HFFc6 (cell line): ENCODE data around the gene SYK. TPM values are rescaled to one million over a fixed set of nuclear protein-coding genes. Genes with fewer than 3 reads are reported as not detected.

Experiments used
- DNase-seq: peaks from one replicate; pipeline ENCODE4 v3.0.0-alpha.2; 2018
- H3K27ac Mint-ChIP-seq: 2 replicates; pipeline ENCODE4 v1.8.0; 2020; ENCODE audit warnings: mild to moderate bottlenecking, mixed read lengths
- H3K27me3 Mint-ChIP-seq: 2 replicates; pipeline ENCODE4 v1.8.0; 2021; ENCODE audit warnings: mild to moderate bottlenecking, moderate library complexity, mixed read lengths; ENCODE audit not compliant: insufficient read depth
- H3K36me3 Mint-ChIP-seq: 2 replicates; pipeline ENCODE4 v1.8.0; 2021; ENCODE audit warnings: low read depth, mixed read lengths
- H3K4me1 Mint-ChIP-seq: 2 replicates; pipeline ENCODE4 v1.8.0; 2020; ENCODE audit warnings: low read depth, mixed read lengths
- H3K4me3 Mint-ChIP-seq: 2 replicates; pipeline ENCODE4 v1.8.0; 2020; ENCODE audit warnings: mild to moderate bottlenecking, moderate library complexity, mixed read lengths
- H3K9me3 Mint-ChIP-seq: 2 replicates; pipeline ENCODE4 v1.8.0; 2020; ENCODE audit warnings: mild to moderate bottlenecking, mixed read lengths
- total RNA-seq, 6 experiments: library from RNA; stranded (reverse); fragmentation: NEBNext Ultra II Directional; extraction: Animal tissue kit (Norgen Biotek cat#: 25700); gene quantifications; 2 replicates in 1 of 6; 3 replicates in 5 of 6; pipeline ENCODE4 v1.2.3, GENCODE V29; 2021
- TF ChIP-seq, protein P1 (sequence below): fragments of 200-600 bp; sonication (generic); IDR thresholded peaks from 2 replicates; pipeline ENCODE4 v1.5.0; 2021; ENCODE audit warnings: antibody characterized with exemption, mild to moderate bottlenecking

The SYK gene
- total RNA-seq, 6 experiments from 2014 or later, result not detected

DNA sequence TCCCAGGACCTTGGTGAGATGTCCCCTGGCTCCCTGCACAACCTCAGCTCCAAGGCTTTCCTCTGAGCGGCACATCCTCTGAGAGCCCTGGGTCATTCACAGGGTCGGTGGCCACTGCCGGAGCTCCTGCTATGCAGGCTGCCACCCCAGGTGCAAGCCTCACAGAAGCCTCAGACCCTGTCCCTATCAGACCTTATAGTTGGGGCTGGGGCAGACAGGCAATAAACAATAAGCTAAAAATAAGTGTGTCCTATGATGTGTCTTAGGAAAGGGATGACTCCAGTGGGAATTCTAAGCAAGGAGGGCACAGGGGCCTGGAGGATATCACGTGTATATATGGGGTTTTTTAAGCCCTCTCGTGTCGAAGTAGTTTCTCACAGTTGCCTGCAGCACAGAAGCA lies 91.3 kb downstream of the SYK start:
- TF ChIP-seq, protein P1, sequence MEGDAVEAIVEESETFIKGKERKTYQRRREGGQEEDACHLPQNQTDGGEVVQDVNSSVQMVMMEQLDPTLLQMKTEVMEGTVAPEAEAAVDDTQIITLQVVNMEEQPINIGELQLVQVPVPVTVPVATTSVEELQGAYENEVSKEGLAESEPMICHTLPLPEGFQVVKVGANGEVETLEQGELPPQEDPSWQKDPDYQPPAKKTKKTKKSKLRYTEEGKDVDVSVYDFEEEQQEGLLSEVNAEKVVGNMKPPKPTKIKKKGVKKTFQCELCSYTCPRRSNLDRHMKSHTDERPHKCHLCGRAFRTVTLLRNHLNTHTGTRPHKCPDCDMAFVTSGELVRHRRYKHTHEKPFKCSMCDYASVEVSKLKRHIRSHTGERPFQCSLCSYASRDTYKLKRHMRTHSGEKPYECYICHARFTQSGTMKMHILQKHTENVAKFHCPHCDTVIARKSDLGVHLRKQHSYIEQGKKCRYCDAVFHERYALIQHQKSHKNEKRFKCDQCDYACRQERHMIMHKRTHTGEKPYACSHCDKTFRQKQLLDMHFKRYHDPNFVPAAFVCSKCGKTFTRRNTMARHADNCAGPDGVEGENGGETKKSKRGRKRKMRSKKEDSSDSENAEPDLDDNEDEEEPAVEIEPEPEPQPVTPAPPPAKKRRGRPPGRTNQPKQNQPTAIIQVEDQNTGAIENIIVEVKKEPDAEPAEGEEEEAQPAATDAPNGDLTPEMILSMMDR, result no peak
- H3K27me3 Mint-ChIP-seq, result peaks cover 39% of the 10 kb centered on the region

GRCh38 chr9:90893706-90894105 lies 92.1 kb downstream of the SYK start:
- no peaks in the 10 kb centered on the region for H3K4me1 Mint-ChIP-seq
- no peaks in the 10 kb centered on the region for H3K9me3 Mint-ChIP-seq
- H3K27ac Mint-ChIP-seq, result no peak overlapping the region

More for the DNA sequence above, 91.3 kb downstream of the SYK start:
- no peak for DNase-seq
- Mint-ChIP-seq H3K4me1 (no peaks in the 10 kb centered on the region), H3K9me3 (no peaks in the 10 kb centered on the region), H3K4me3 (no peak overlapping the region), H3K36me3 (no peaks in the 10 kb centered on the region), H3K27ac (no peak overlapping the region)

GRCh38 chr9:90894986-90895687 lies 93.5 kb downstream of the SYK start:
- Mint-ChIP-seq H3K9me3 (no peaks in the 10 kb centered on the region), H3K4me1 (no peaks in the 10 kb centered on the region), H3K27ac (no peak overlapping the region), H3K4me3 (no peak overlapping the region), H3K27me3 (peaks cover 40% of the 10 kb centered on the region), H3K36me3 (no peaks in the 10 kb centered on the region)
- no peak for DNase-seq
- TF ChIP-seq, protein P1, result peak; percentile 78

More at GRCh38 chr9:90893706-90894105, 92.1 kb downstream of the SYK start:
- peaks cover 39% of the 10 kb centered on the region for H3K27me3 Mint-ChIP-seq
- no peaks in the 10 kb centered on the region for H3K36me3 Mint-ChIP-seq
- H3K4me3 Mint-ChIP-seq, result no peak overlapping the region
- no peak for DNase-seq
- TF ChIP-seq, protein P1, result no peak

GRCh38 chr9:90895786-90896185 lies 94.2 kb downstream of the SYK start:
- no peak for DNase-seq
- peaks cover 38% of the 10 kb centered on the region for H3K27me3 Mint-ChIP-seq

DNA sequence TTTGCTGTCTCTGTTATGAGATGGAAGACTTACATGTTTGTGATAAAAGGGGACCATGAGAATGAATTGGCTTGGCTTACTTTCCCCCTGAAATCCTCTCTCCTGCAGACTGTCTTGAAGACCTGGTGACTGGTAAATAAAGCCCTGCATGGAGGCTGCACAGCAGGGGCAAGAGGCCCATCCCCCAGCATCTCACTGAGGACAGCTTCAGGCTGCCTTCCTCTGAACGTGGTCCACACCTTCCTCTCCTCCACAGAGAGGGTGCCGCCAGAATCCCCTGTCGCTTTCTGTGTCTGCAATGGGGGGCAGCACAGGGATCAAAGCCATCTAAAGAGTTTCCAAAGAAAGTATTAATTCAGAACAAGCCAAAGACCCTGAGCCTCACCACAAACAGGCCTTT lies 94.6 kb downstream of the SYK start:
- H3K4me3 Mint-ChIP-seq, result no peak overlapping the region
- no peak overlapping the region for H3K27ac Mint-ChIP-seq
- H3K4me1 Mint-ChIP-seq, result no peaks in the 10 kb centered on the region
- H3K27me3 Mint-ChIP-seq, result peaks cover 36% of the 10 kb centered on the region
- DNase-seq, result no peak
- TF ChIP-seq, protein P1, result no peak
- no peaks in the 10 kb centered on the region for H3K9me3 Mint-ChIP-seq
- no peaks in the 10 kb centered on the region for H3K36me3 Mint-ChIP-seq

More at GRCh38 chr9:90895786-90896185, 94.2 kb downstream of the SYK start:
- H3K4me1 Mint-ChIP-seq, result no peaks in the 10 kb centered on the region
- no peak overlapping the region for H3K4me3 Mint-ChIP-seq
- TF ChIP-seq, protein P1, result no peak
- no peaks in the 10 kb centered on the region for H3K36me3 Mint-ChIP-seq
- H3K27ac Mint-ChIP-seq, result no peak overlapping the region
- H3K9me3 Mint-ChIP-seq, result no peaks in the 10 kb centered on the region
